ENCODE measurements around the gene TBXAS1. TPM values are rescaled to one million over a fixed set of nuclear protein-coding genes. Genes with fewer than 3 reads are reported as not detected.

TBXAS1 gene
- total RNA-seq, 3 donors from 2014 or later (not counting 1 experiment from before 2014, with no cell fraction given) = 72.7 to 110 (median 88.7) TPM

- Mint-ChIP-seq H3K27ac (peak overlapping the region in 1 of 2 donors; percentile 56), H3K4me3 (no peak overlapping the region), H3K27me3 (ENCODE audit: low read depth in 2 of 2) (no peaks in the 10 kb centered on the region), H3K4me1 (peaks cover 36 to 50% of the 10 kb centered on the region in 2 donors), H3K36me3 (peaks cover 9% of the 10 kb centered on the region), H3K9me3 (peaks cover 3 to 7% of the 10 kb centered on the region in 2 donors)
- no peaks in the 10 kb centered on the region for H3K9me3 ChIP-seq (ENCODE audit: control insufficient read depth, insufficient read depth, low read length)
- TF ChIP-seq, protein P1, sequence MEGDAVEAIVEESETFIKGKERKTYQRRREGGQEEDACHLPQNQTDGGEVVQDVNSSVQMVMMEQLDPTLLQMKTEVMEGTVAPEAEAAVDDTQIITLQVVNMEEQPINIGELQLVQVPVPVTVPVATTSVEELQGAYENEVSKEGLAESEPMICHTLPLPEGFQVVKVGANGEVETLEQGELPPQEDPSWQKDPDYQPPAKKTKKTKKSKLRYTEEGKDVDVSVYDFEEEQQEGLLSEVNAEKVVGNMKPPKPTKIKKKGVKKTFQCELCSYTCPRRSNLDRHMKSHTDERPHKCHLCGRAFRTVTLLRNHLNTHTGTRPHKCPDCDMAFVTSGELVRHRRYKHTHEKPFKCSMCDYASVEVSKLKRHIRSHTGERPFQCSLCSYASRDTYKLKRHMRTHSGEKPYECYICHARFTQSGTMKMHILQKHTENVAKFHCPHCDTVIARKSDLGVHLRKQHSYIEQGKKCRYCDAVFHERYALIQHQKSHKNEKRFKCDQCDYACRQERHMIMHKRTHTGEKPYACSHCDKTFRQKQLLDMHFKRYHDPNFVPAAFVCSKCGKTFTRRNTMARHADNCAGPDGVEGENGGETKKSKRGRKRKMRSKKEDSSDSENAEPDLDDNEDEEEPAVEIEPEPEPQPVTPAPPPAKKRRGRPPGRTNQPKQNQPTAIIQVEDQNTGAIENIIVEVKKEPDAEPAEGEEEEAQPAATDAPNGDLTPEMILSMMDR (IDR thresholded peaks at IDR 0.05) = no peak
- no peaks in the 10 kb centered on the region for H3K27me3 ChIP-seq (ENCODE audit: control insufficient read depth, insufficient read depth, low read length)
- no peak overlapping the region for H3K27ac ChIP-seq (ENCODE audit: low read length)
- WGBS (ENCODE audit: insufficient coverage) = 100% methylated on average over 2 of the region's 2 CpGs
- H3K4me3 ChIP-seq (ENCODE audit: low read length) = no peak overlapping the region
- no peaks in the 10 kb centered on the region for H3K36me3 ChIP-seq (ENCODE audit: control insufficient read depth, insufficient read depth, low read length)
- peaks cover 17% of the 10 kb centered on the region for H3K4me1 ChIP-seq (ENCODE audit: control insufficient read depth, insufficient read depth, low read length)
- ATAC-seq (no peak), DNase-seq (no peak)
- intact Hi-C loops (cut with micrococcal nuclease) = no loop called here
Observed at GRCh38 chr7:139900326-139900725, 71.3 kb downstream of the TBXAS1 start.

- TF ChIP-seq, protein P1 (IDR thresholded peaks at IDR 0.05) = no peak
- Mint-ChIP-seq H3K27me3 (ENCODE audit: low read depth in 2 of 2) (no peaks in the 10 kb centered on the region), H3K4me3 (no peak overlapping the region), H3K36me3 (peaks cover 9% of the 10 kb centered on the region), H3K9me3 (peaks cover 3 to 7% of the 10 kb centered on the region in 2 donors), H3K4me1 (peaks cover 27 to 41% of the 10 kb centered on the region in 2 donors), H3K27ac (peak overlapping the region in 1 of 2 donors; percentile 56)
- WGBS (ENCODE audit: insufficient coverage) = 82% methylated on average over 3 of the region's 6 CpGs
- no peak overlapping the region for H3K4me3 ChIP-seq (ENCODE audit: low read length)
- H3K4me1 ChIP-seq (ENCODE audit: control insufficient read depth, insufficient read depth, low read length) = peaks cover 17% of the 10 kb centered on the region
- DNase-seq = no peak
- H3K9me3 ChIP-seq (ENCODE audit: control insufficient read depth, insufficient read depth, low read length) = no peaks in the 10 kb centered on the region
- ATAC-seq = no peak
- H3K27ac ChIP-seq (ENCODE audit: low read length) = peak overlapping the region; percentile 63
- no peaks in the 10 kb centered on the region for H3K36me3 ChIP-seq (ENCODE audit: control insufficient read depth, insufficient read depth, low read length)
- intact Hi-C loops (cut with micrococcal nuclease) = no loop called here
- H3K27me3 ChIP-seq (ENCODE audit: control insufficient read depth, insufficient read depth, low read length) = no peaks in the 10 kb centered on the region
Observed at GRCh38 chr7:139901056-139901795, 72.2 kb downstream of the TBXAS1 start.

GRCh38 chr7:139901901-139902300, 72.8 kb downstream of the TBXAS1 start:
- TF ChIP-seq, protein P1 (IDR thresholded peaks at IDR 0.05) = no peak
- DNase-seq (no peak), ATAC-seq (peak in 1 of 3 donors; percentile 27)
- Mint-ChIP-seq H3K9me3 (peaks cover 3 to 7% of the 10 kb centered on the region in 2 donors), H3K4me1 (peaks cover 21 to 35% of the 10 kb centered on the region in 2 donors), H3K27ac (peak overlapping the region; percentile 50 to 68), H3K27me3 (ENCODE audit: low read depth in 2 of 2) (no peaks in the 10 kb centered on the region), H3K4me3 (no peak overlapping the region), H3K36me3 (peaks cover 9% of the 10 kb centered on the region)
- H3K4me1 ChIP-seq (ENCODE audit: control insufficient read depth, insufficient read depth, low read length) = peaks cover 17% of the 10 kb centered on the region
- H3K36me3 ChIP-seq (ENCODE audit: control insufficient read depth, insufficient read depth, low read length) = no peaks in the 10 kb centered on the region
- intact Hi-C loops (cut with micrococcal nuclease) = no loop called here
- H3K27me3 ChIP-seq (ENCODE audit: control insufficient read depth, insufficient read depth, low read length) = no peaks in the 10 kb centered on the region
- H3K27ac ChIP-seq (ENCODE audit: low read length) = peak overlapping the region; percentile 63
- H3K9me3 ChIP-seq (ENCODE audit: control insufficient read depth, insufficient read depth, low read length) = no peaks in the 10 kb centered on the region
- H3K4me3 ChIP-seq (ENCODE audit: low read length) = no peak overlapping the region
- 80% methylated on average over 1 of the region's 3 CpGs for WGBS (ENCODE audit: insufficient coverage)

Measured in natural killer cell (primary cell).